GM12878 (cell line): ENCODE measurements around the gene DUSP22. TPM values are rescaled to one million over a fixed set of nuclear protein-coding genes. Genes with fewer than 3 reads are reported as not detected.

Experiments used
- ASH2L ChIP-seq: fragments of 300-600, 200-600 bp; sonication (generic); IDR thresholded peaks from 2 replicates; pipeline ENCODE4 v1.6.1; 2017; ENCODE audit warnings: low read depth, mild to moderate bottlenecking, borderline replicate concordance
- BHLHE40 ChIP-seq, 2 experiments: fragments of 450-650 bp in 1 of 2; IDR thresholded peaks; 2 replicates each; pipeline ENCODE4 v1.6.1; 2011 to 2017; ENCODE audit warnings: low read depth in 2 of 2, borderline replicate concordance in 1 of 2, improper control_type of control experiment in 1 of 2, low read length in 1 of 2, mild to moderate bottlenecking in 1 of 2
- CBX3 ChIP-seq: fragments of 200-600 bp; sonication (generic); IDR thresholded peaks from 2 replicates; pipeline ENCODE4 v1.6.1; 2016; ENCODE audit warnings: low read depth, borderline replicate concordance
- CHD1 ChIP-seq: IDR thresholded peaks from 2 replicates; pipeline ENCODE4 v1.6.1; 2012; ENCODE audit warnings: low read depth, low read length, improper control_type of control experiment
- FOS ChIP-seq: IDR thresholded peaks from 3 replicates; pipeline ENCODE4 v1.6.1; 2011; ENCODE audit warnings: borderline replicate concordance; ENCODE audit not compliant: insufficient read length; ENCODE audit errors: extremely low read depth
- FOXK2 ChIP-seq: fragments of 450-650 bp; IDR thresholded peaks from 2 replicates; pipeline ENCODE4 v1.6.1; 2017; ENCODE audit warnings: mild to moderate bottlenecking, moderate library complexity
- KDM1A ChIP-seq: fragments of 200-600 bp; sonication (generic); IDR thresholded peaks from 2 replicates; pipeline ENCODE4 v1.6.1; 2016; ENCODE audit warnings: borderline replicate concordance
- NBN ChIP-seq: fragments of 450-650 bp; IDR thresholded peaks from 2 replicates; pipeline ENCODE4 v1.6.1; 2016
- NFIC ChIP-seq: IDR thresholded peaks from 2 replicates; pipeline ENCODE4 v1.6.1; 2012; ENCODE audit warnings: low read depth, mild to moderate bottlenecking, inconsistent platforms, low read length, moderate library complexity
- NFXL1 ChIP-seq: fragments of 450-650 bp; IDR thresholded peaks from 2 replicates; pipeline ENCODE4 v1.6.1; 2017; ENCODE audit warnings: antibody characterized with exemption, mild to moderate bottlenecking, borderline replicate concordance
- NRF1 ChIP-seq: conservative IDR thresholded peaks from 2 replicates; pipeline ENCODE4 v1.6.1; 2011; ENCODE audit warnings: mild to moderate bottlenecking, low read depth, low read length, improper control_type of control experiment
- PBX3 ChIP-seq: IDR thresholded peaks from 2 replicates; pipeline ENCODE4 v1.6.1; 2011; ENCODE audit warnings: mild to moderate bottlenecking, low read depth, low read length, moderate library complexity; ENCODE audit not compliant: insufficient replicate concordance
- POLR2AphosphoS2 ChIP-seq: IDR thresholded peaks from 2 replicates; pipeline ENCODE4 v1.6.1; 2011; ENCODE audit warnings: low read depth, mild to moderate bottlenecking, low read length, improper control_type of control experiment, moderate library complexity
- PRDM15 ChIP-seq: fragments of 450-650 bp; formaldehyde crosslinking; IDR thresholded peaks from 2 replicates; pipeline ENCODE4 v1.4.0; 2020; ENCODE audit warnings: mild to moderate bottlenecking, moderate library complexity
- RAD21 ChIP-seq: IDR thresholded peaks from 2 replicates; pipeline ENCODE4 v1.6.1; 2011; ENCODE audit warnings: mild to moderate bottlenecking, low read depth, low read length, moderate library complexity; ENCODE audit not compliant: insufficient read depth
- REST ChIP-seq: IDR thresholded peaks from 2 replicates; pipeline ENCODE4 v1.6.1; 2012; ENCODE audit warnings: mild to moderate bottlenecking, low read depth, low read length
- STAT3 ChIP-seq: IDR thresholded peaks from 2 replicates; pipeline ENCODE4 v1.6.1; 2011; ENCODE audit warnings: low read depth, low read length, improper control_type of control experiment
- ZBTB33 ChIP-seq: fragments of 450-650 bp; IDR thresholded peaks from 2 replicates; pipeline ENCODE4 v1.6.1; 2017; ENCODE audit warnings: mild to moderate bottlenecking
- polyA plus RNA-seq, 11 experiments: library from polyadenylated mRNA; depleted of rRNA in 4 of 11; unstranded in 6 of 11; stranded (reverse) in 5 of 11; fragments of >200 nt; fragmentation: Nextera tagmentation in 4 of 11; fragmentation: Illumina TruSeq in 1 of 11; extraction: Ambion mirVana in 4 of 11; extraction: Trizol in 1 of 11; gene quantifications; 1 replicate in 1 of 11; 2 replicates in 10 of 11; pipeline versions ENCODE4 v1.2.1 to v1.2.3, GENCODE V29; 2011 to 2016; ENCODE audit warnings: inconsistent platforms in 2 of 11, missing spikeins in 2 of 11, low read depth in 1 of 11
- total RNA-seq, 4 experiments: library from RNA; depleted of rRNA in 3 of 4; stranded (reverse); fragments of >200 nt in 3 of 4; fragmentation: Illumina TruSeq in 1 of 4; extraction: Trizol in 1 of 4; gene quantifications; 2 replicates each; pipeline versions ENCODE4 v1.2.1 to v1.2.3, GENCODE V29; 2013 to 2021

Gene DUSP22
- total and polyA plus RNA-seq, 10 of the 15 experiments (the other 5 are each of a cell fraction or from before 2014, with no cell fraction given), result 78.9 to 156 (median 107) TPM

GRCh38 chr6:319177-320131 is 27.2 kb downstream of the DUSP22 start (continued):
- TF ChIP-seq ZBTB33 (no peak), POLR2AphosphoS2 (0 out of 2 replicates have a peak, but pooled peaks have one; percentile 35), STAT3 (peak; percentile 60; the same call in 1 of the 2 replicates), ASH2L (peak; percentile 85; the same call in 1 of the 2 replicates), PBX3 (peak; percentile 24), PRDM15 (CRISPR knock-in tag) (peak; percentile 76), NBN (0 out of 2 replicates have a peak, but pooled peaks have one; percentile 29), CHD1 (no peak), NRF1 (no peak), RAD21 (no peak), CBX3 (no peak), KDM1A (no peak), REST (peak; percentile 51; the same call in 1 of the 2 replicates), FOS (no peak), NFXL1 (no peak), BHLHE40 (IDR thresholded peaks at IDR 0.05; ENCODE audit: borderline replicate concordance in 1 of 2, low read depth in 2 of 2, low read length in 1 of 2) (peak; percentile 44; a peak in 2 of 4 replicates), FOXK2 (no peak), NFIC (no peak)
